Measurements from ENCODE around the gene RCCD1. TPM values are rescaled to one million over a fixed set of nuclear protein-coding genes. Genes with fewer than 3 reads are reported as not detected.
"Not testable (repeated sequence)": the region's sequence is repeated elsewhere in the genome, so short reads cannot be mapped to it uniquely, and the experiment has no call there.

RCCD1 gene
- total RNA-seq, 1 experiment from 2014 or later: 29.0 TPM

- intact Hi-C loops (cut with micrococcal nuclease): no loop called here
- no TSS peak for BruUV-seq (replicated peaks)
- ChIA-PET POLR2A (interaction anchor here (1.0 to 1.9 kb wide), 2 partner anchors 11 to 13 kb away, joined by 3 to 6 read pairs; partner anchors contain the start of gene HDDC3), CTCF (interaction anchor here (0.5 to 1.2 kb wide), 2 partner anchors 12 to 14 kb away, joined by 3 to 4 read pairs; partner anchors contain the start of gene HDDC3)
- Mint-ChIP-seq H3K4me1 (ENCODE audit: insufficient read depth, unreplicated experiment) (no peaks in the 10 kb centered on the region), H3K36me3 (ENCODE audit: insufficient read depth, unreplicated experiment) (peaks cover 49% of the 10 kb centered on the region), H3K4me3 (ENCODE audit: unreplicated experiment) (no peak overlapping the region), H3K9me3 (ENCODE audit: unreplicated experiment) (no peaks in the 10 kb centered on the region), H3K27me3 (ENCODE audit: insufficient read depth, unreplicated experiment) (no peaks in the 10 kb centered on the region), H3K27ac (ENCODE audit: low read depth, unreplicated experiment) (no peak overlapping the region)
- TF ChIP-seq CTCF (IDR thresholded peaks at IDR 0.05; ENCODE audit: unreplicated experiment): no peak
- DNase-seq (ENCODE audit: unreplicated experiment): no peak
These were observed 35.8 kb upstream of the RCCD1 start for GRCh38 chr15:90918835-90919234.

GRCh38 chr15:90921887-90922286 lies 32.8 kb upstream of the RCCD1 start:
- Mint-ChIP-seq H3K4me1 (ENCODE audit: insufficient read depth, unreplicated experiment) (no peaks in the 10 kb centered on the region), H3K36me3 (ENCODE audit: insufficient read depth, unreplicated experiment) (peaks cover 38% of the 10 kb centered on the region), H3K4me3 (ENCODE audit: unreplicated experiment) (no peak overlapping the region), H3K27me3 (ENCODE audit: insufficient read depth, unreplicated experiment) (no peaks in the 10 kb centered on the region), H3K27ac (ENCODE audit: low read depth, unreplicated experiment) (no peak overlapping the region), H3K9me3 (ENCODE audit: unreplicated experiment) (no peaks in the 10 kb centered on the region)
- no peak for DNase-seq (ENCODE audit: unreplicated experiment)
- CTCF ChIA-PET: interaction anchor here (0.7 to 4.6 kb wide), 3 partner anchors 11 to 699 kb away, joined by 4 to 49 read pairs (median 9); partner anchors contain the start of genes HDDC3, MAN2A2 and UNC45A
- no peak for TF ChIP-seq CTCF (IDR thresholded peaks at IDR 0.05; ENCODE audit: unreplicated experiment)
- POLR2A ChIA-PET: interaction anchor here (3.9 kb wide), 1 partner anchor 10 kb away, joined by 33 read pairs; the partner anchor contains the start of gene HDDC3
- intact Hi-C loops (cut with micrococcal nuclease): no loop called here
- BruUV-seq (replicated peaks): no TSS peak

GRCh38 chr15:90922712-90923322 lies 31.9 kb upstream of the RCCD1 start:
- H3K27me3 Mint-ChIP-seq (ENCODE audit: insufficient read depth, unreplicated experiment); H3K4me3 Mint-ChIP-seq (ENCODE audit: unreplicated experiment); DNase-seq (ENCODE audit: unreplicated experiment); H3K4me1 Mint-ChIP-seq (ENCODE audit: insufficient read depth, unreplicated experiment); H3K27ac Mint-ChIP-seq (ENCODE audit: low read depth, unreplicated experiment); BruUV-seq (replicated peaks); H3K9me3 Mint-ChIP-seq (ENCODE audit: unreplicated experiment); intact Hi-C loops (cut with micrococcal nuclease): not testable (repeated sequence)
- peaks cover 38% of the 10 kb centered on the region for H3K36me3 Mint-ChIP-seq (ENCODE audit: insufficient read depth, unreplicated experiment)
- CTCF ChIA-PET: interaction anchor here (0.6 to 4.6 kb wide), 4 partner anchors 10 to 140 kb away, joined by 4 to 49 read pairs (median 8); partner anchors contain the start of genes HDDC3, MAN2A2 and UNC45A
- POLR2A ChIA-PET: interaction anchor here (1.3 to 3.9 kb wide), 2 partner anchors 9 to 20 kb away, joined by 4 to 33 read pairs; partner anchors contain the start of genes HDDC3 and MAN2A2

GRCh38 chr15:90924375-90924774 lies 30.3 kb upstream of the RCCD1 start:
- POLR2A ChIA-PET: interaction anchor here (1.3 kb wide), 1 partner anchor 21 kb away, joined by 3 read pairs; the partner anchor contains the start of gene MAN2A2
- TF ChIP-seq CTCF (IDR thresholded peaks at IDR 0.05; ENCODE audit: unreplicated experiment): no peak
- no peaks in the 10 kb centered on the region for H3K27me3 Mint-ChIP-seq (ENCODE audit: insufficient read depth, unreplicated experiment)
- no TSS peak for BruUV-seq (replicated peaks)
- CTCF ChIA-PET: interaction anchor here (0.6 to 4.6 kb wide), 2 partner anchors 8 to 220 kb away, joined by 3 to 49 read pairs; partner anchors contain the start of genes HDDC3 and UNC45A
- no peak for DNase-seq (ENCODE audit: unreplicated experiment)
- H3K36me3 Mint-ChIP-seq (ENCODE audit: insufficient read depth, unreplicated experiment): peaks cover 27% of the 10 kb centered on the region
- intact Hi-C loops (cut with micrococcal nuclease): no loop called here
- no peaks in the 10 kb centered on the region for H3K4me1 Mint-ChIP-seq (ENCODE audit: insufficient read depth, unreplicated experiment)
- no peak overlapping the region for H3K27ac Mint-ChIP-seq (ENCODE audit: low read depth, unreplicated experiment)
- no peak overlapping the region for H3K4me3 Mint-ChIP-seq (ENCODE audit: unreplicated experiment)
- H3K9me3 Mint-ChIP-seq (ENCODE audit: unreplicated experiment): no peaks in the 10 kb centered on the region

- H3K27me3 Mint-ChIP-seq (ENCODE audit: insufficient read depth, unreplicated experiment); DNase-seq (ENCODE audit: unreplicated experiment); H3K27ac Mint-ChIP-seq (ENCODE audit: low read depth, unreplicated experiment); H3K9me3 Mint-ChIP-seq (ENCODE audit: unreplicated experiment); H3K4me3 Mint-ChIP-seq (ENCODE audit: unreplicated experiment); BruUV-seq (replicated peaks); intact Hi-C loops (cut with micrococcal nuclease): not testable (repeated sequence)
- peaks cover 26% of the 10 kb centered on the region for H3K36me3 Mint-ChIP-seq (ENCODE audit: insufficient read depth, unreplicated experiment)
- POLR2A ChIA-PET: interaction anchor here (0.6 to 10.1 kb wide), 2 partner anchors 20 to 26 kb away, joined by 4 to 150 read pairs; partner anchors contain the start of gene MAN2A2
- CTCF ChIA-PET: interaction anchor here (1.4 to 11.3 kb wide), 2 partner anchors 7 to 24 kb away, joined by 6 to 131 read pairs; partner anchors contain the start of gene MAN2A2
- peaks cover 11% of the 10 kb centered on the region for H3K4me1 Mint-ChIP-seq (ENCODE audit: insufficient read depth, unreplicated experiment)
These were observed 27.9 kb upstream of the RCCD1 start for GRCh38 chr15:90926766-90927165.

GRCh38 chr15:90928106-90928505 lies 26.6 kb upstream of the RCCD1 start:
- H3K27ac Mint-ChIP-seq (ENCODE audit: low read depth, unreplicated experiment); DNase-seq (ENCODE audit: unreplicated experiment); intact Hi-C loops (cut with micrococcal nuclease); H3K4me3 Mint-ChIP-seq (ENCODE audit: unreplicated experiment); H3K9me3 Mint-ChIP-seq (ENCODE audit: unreplicated experiment); BruUV-seq (replicated peaks); H3K27me3 Mint-ChIP-seq (ENCODE audit: insufficient read depth, unreplicated experiment): not testable (repeated sequence)
- peaks cover 23% of the 10 kb centered on the region for H3K36me3 Mint-ChIP-seq (ENCODE audit: insufficient read depth, unreplicated experiment)
- ChIA-PET CTCF (interaction anchor here (11.3 kb wide), 1 partner anchor 25 kb away, joined by 131 read pairs; the partner anchor contains the start of gene MAN2A2), POLR2A (interaction anchor here (0.7 to 10.1 kb wide), 3 partner anchors 28 to 211 kb away, joined by 3 to 150 read pairs (median 3); partner anchors contain the start of gene MAN2A2)
- H3K4me1 Mint-ChIP-seq (ENCODE audit: insufficient read depth, unreplicated experiment): peaks cover 18% of the 10 kb centered on the region
